CD4-positive, CD25-positive, alpha-beta regulatory T cell (primary cell): Measurements from ENCODE around the gene SPATC1L. TPM values are rescaled to one million over a fixed set of nuclear protein-coding genes. Genes with fewer than 3 reads are reported as not detected.

Experiments used
- ATAC-seq, 2 donors: fragments of 150-1000 bp; cut with Tn5 transposase; one replicate each; pipeline ENCODE4 v1.10.0; 2021; ENCODE audit warnings: low read depth in 2 of 2, moderate number of reproducible peaks in 2 of 2, moderate library complexity in 1 of 2
- DNase-seq, 3 donors: peaks; one replicate each; pipeline versions ENCODE4 v3.0.0 to v3.0.0-alpha.2; 2012 to 2022; ENCODE audit warnings: mixed read lengths in 1 of 3
- H3K27ac ChIP-seq: one replicate; pipeline ENCODE4 v1.7.0; 2013; ENCODE audit warnings: mild to moderate bottlenecking, low read length; ENCODE audit not compliant: insufficient read depth, poor library complexity, severe bottlenecking
- H3K27me3 ChIP-seq: one replicate; pipeline ENCODE4 v1.7.0; 2013; ENCODE audit warnings: low read length; ENCODE audit not compliant: control insufficient read depth, insufficient read depth
- H3K36me3 ChIP-seq: one replicate; pipeline ENCODE4 v1.7.0; 2013; ENCODE audit warnings: mild to moderate bottlenecking, low read length, moderate library complexity; ENCODE audit not compliant: control insufficient read depth, insufficient read depth
- H3K4me1 ChIP-seq: 2 replicates; pipeline ENCODE4 v1.7.0; 2013; ENCODE audit warnings: mild to moderate bottlenecking, low read length; ENCODE audit not compliant: insufficient read depth, control insufficient read depth, poor library complexity, severe bottlenecking
- H3K4me3 ChIP-seq: one replicate; pipeline ENCODE4 v1.7.0; 2013; ENCODE audit warnings: low read depth, mild to moderate bottlenecking, low read length, moderate library complexity
- H3K9me3 ChIP-seq, 2 experiments: 1 replicate in 1 of 2; 2 replicates in 1 of 2; pipeline ENCODE4 v1.7.0; 2013; ENCODE audit warnings: low read length in 2 of 2, mild to moderate bottlenecking in 1 of 2, moderate library complexity in 1 of 2; ENCODE audit not compliant: control insufficient read depth in 2 of 2
- H3K27ac Mint-ChIP-seq, 3 donors: one replicate each; pipeline ENCODE4 v1.8.0; 2020 to 2022; ENCODE audit warnings: mild to moderate bottlenecking in 3 of 3, mixed read lengths in 3 of 3, moderate library complexity in 2 of 3
- H3K27me3 Mint-ChIP-seq: one replicate; pipeline ENCODE4 v1.8.0; 2022; ENCODE audit warnings: mild to moderate bottlenecking, mixed read lengths
- H3K36me3 Mint-ChIP-seq: one replicate; pipeline ENCODE4 v1.8.0; 2020; ENCODE audit warnings: mixed read lengths
- H3K4me1 Mint-ChIP-seq, 4 donors: one replicate each; pipeline ENCODE4 v1.8.0; 2020 to 2022; ENCODE audit warnings: mixed read lengths in 4 of 4, mild to moderate bottlenecking in 1 of 4
- H3K4me3 Mint-ChIP-seq, 4 donors: one replicate each; pipeline ENCODE4 v1.8.0; 2020 to 2022; ENCODE audit warnings: mild to moderate bottlenecking in 4 of 4, mixed read lengths in 4 of 4, moderate library complexity in 3 of 4
- H3K9me3 Mint-ChIP-seq, 7 donors: one replicate each; pipeline ENCODE4 v1.8.0; 2020 to 2022; ENCODE audit warnings: mixed read lengths in 7 of 7, mild to moderate bottlenecking in 3 of 7, moderate library complexity in 2 of 7
- polyA plus RNA-seq, 4 donors: library from polyadenylated mRNA; unstranded; fragments of 300-500 nt; fragmentation: Illumina TruSeq; gene quantifications; one replicate each; pipeline ENCODE4 v1.2.3, GENCODE V29; 2021
- total RNA-seq: library from RNA; stranded (reverse); gene quantifications from one replicate; pipeline ENCODE4 v1.2.3, GENCODE V29; 2022

The SPATC1L gene
- total and polyA plus RNA-seq, 5 donors from 2014 or later, result 1.7 to 9.2 (median 6.0) TPM

- DNase-seq, result no peak
These were observed 7.7 kb upstream of the SPATC1L start for GRCh38 chr21:46191686-46192575.

GRCh38 chr21:46191257-46191685, 7.0 kb upstream of the SPATC1L start:
- H3K36me3 ChIP-seq, result peaks cover 20% of the 10 kb centered on the region
- Mint-ChIP-seq H3K27ac (no peak overlapping the region), H3K9me3 (no peaks in the 10 kb centered on the region), H3K4me3 (peak overlapping the region in 1 of 4 donors; percentile 36), H3K27me3 (no peaks in the 10 kb centered on the region), H3K36me3 (peaks cover 14% of the 10 kb centered on the region), H3K4me1 (peaks cover 0 to 4% (median 0%) of the 10 kb centered on the region in 4 donors)
- H3K4me1 ChIP-seq, result no peaks in the 10 kb centered on the region
- H3K27ac ChIP-seq, result no peak overlapping the region
- ATAC-seq (no peak), DNase-seq (no peak)
- H3K27me3 ChIP-seq, result no peaks in the 10 kb centered on the region
- H3K9me3 ChIP-seq, result no peaks in the 10 kb centered on the region
- no peak overlapping the region for H3K4me3 ChIP-seq

More at GRCh38 chr21:46191686-46192575, 7.7 kb upstream of the SPATC1L start:
- Histone ChIP-seq H3K4me3 (no peak overlapping the region), H3K36me3 (peaks cover 25% of the 10 kb centered on the region), H3K27ac (no peak overlapping the region), H3K4me1 (no peaks in the 10 kb centered on the region), H3K27me3 (no peaks in the 10 kb centered on the region), H3K9me3 (no peaks in the 10 kb centered on the region)
- Mint-ChIP-seq H3K4me1 (peaks cover 0 to 4% (median 0%) of the 10 kb centered on the region in 4 donors), H3K36me3 (peaks cover 14% of the 10 kb centered on the region), H3K27ac (no peak overlapping the region), H3K9me3 (no peaks in the 10 kb centered on the region), H3K4me3 (no peak overlapping the region), H3K27me3 (no peaks in the 10 kb centered on the region)
- ATAC-seq, result no peak

GRCh38 chr21:46190491-46191131, 6.4 kb upstream of the SPATC1L start:
- Mint-ChIP-seq H3K36me3 (peaks cover 14% of the 10 kb centered on the region), H3K27me3 (no peaks in the 10 kb centered on the region), H3K9me3 (no peaks in the 10 kb centered on the region), H3K27ac (no peak overlapping the region), H3K4me3 (peak overlapping the region in 1 of 4 donors; percentile 36), H3K4me1 (peaks cover 0 to 4% (median under 1%) of the 10 kb centered on the region in 4 donors)
- no peak overlapping the region for H3K4me3 ChIP-seq
- peaks cover 13% of the 10 kb centered on the region for H3K36me3 ChIP-seq
- no peaks in the 10 kb centered on the region for H3K27me3 ChIP-seq
- no peaks in the 10 kb centered on the region for H3K9me3 ChIP-seq
- H3K4me1 ChIP-seq, result no peaks in the 10 kb centered on the region
- ATAC-seq, result no peak
- no peak overlapping the region for H3K27ac ChIP-seq
- no peak for DNase-seq

GRCh38 chr21:46189959-46190490, 5.8 kb upstream of the SPATC1L start:
- Mint-ChIP-seq H3K4me1 (peaks cover 0 to 8% (median 2%) of the 10 kb centered on the region in 4 donors), H3K36me3 (peaks cover 11% of the 10 kb centered on the region), H3K9me3 (no peaks in the 10 kb centered on the region), H3K27me3 (no peaks in the 10 kb centered on the region), H3K4me3 (no peak overlapping the region), H3K27ac (no peak overlapping the region)
- Histone ChIP-seq H3K4me1 (no peaks in the 10 kb centered on the region), H3K36me3 (peaks cover 11% of the 10 kb centered on the region), H3K27ac (no peak overlapping the region), H3K4me3 (no peak overlapping the region), H3K9me3 (no peaks in the 10 kb centered on the region), H3K27me3 (no peaks in the 10 kb centered on the region)
- DNase-seq, result no peak
- ATAC-seq, result no peak

- no peak overlapping the region for H3K4me3 Mint-ChIP-seq
- H3K27ac ChIP-seq, result no peak overlapping the region
- no peak for ATAC-seq
- no peak overlapping the region for H3K4me3 ChIP-seq
- H3K27me3 ChIP-seq, result no peaks in the 10 kb centered on the region
- H3K9me3 Mint-ChIP-seq, result no peaks in the 10 kb centered on the region
- H3K9me3 ChIP-seq, result no peaks in the 10 kb centered on the region
- no peaks in the 10 kb centered on the region for H3K27me3 Mint-ChIP-seq
- peaks cover 4% of the 10 kb centered on the region for H3K4me1 ChIP-seq
- peaks cover 7% of the 10 kb centered on the region for H3K36me3 ChIP-seq
- H3K4me1 Mint-ChIP-seq, result peaks cover 0 to 11% (median 4%) of the 10 kb centered on the region in 4 donors
- H3K36me3 Mint-ChIP-seq, result peaks cover 10% of the 10 kb centered on the region
- H3K27ac Mint-ChIP-seq, result peak overlapping the region in 2 of 3 donors; percentile 14 to 63
- DNase-seq, result no peak
These were observed 5.1 kb upstream of the SPATC1L start for GRCh38 chr21:46189213-46189958.

GRCh38 chr21:46188226-46189212, 4.3 kb upstream of the SPATC1L start:
- Histone ChIP-seq H3K27ac (no peak overlapping the region), H3K4me3 (no peak overlapping the region), H3K4me1 (peaks cover 10% of the 10 kb centered on the region), H3K9me3 (no peaks in the 10 kb centered on the region), H3K27me3 (no peaks in the 10 kb centered on the region), H3K36me3 (peaks cover 1% of the 10 kb centered on the region)
- Mint-ChIP-seq H3K27ac (peak overlapping the region in 1 of 3 donors; percentile 63), H3K27me3 (no peaks in the 10 kb centered on the region), H3K9me3 (no peaks in the 10 kb centered on the region), H3K4me3 (peak overlapping the region in 1 of 4 donors; percentile 41), H3K4me1 (peaks cover 0 to 11% (median 4%) of the 10 kb centered on the region in 4 donors), H3K36me3 (peaks cover 2% of the 10 kb centered on the region)
- DNase-seq (no peak), ATAC-seq (no peak)
